HL-60 (cell line): ENCODE results near the gene CRB1.
"Not testable (repeated sequence)": the region's sequence is repeated elsewhere in the genome, so short reads cannot be mapped to it uniquely, and the experiment has no call there.

Experiments
- DNase-seq, 2 experiments: peaks; one replicate each; pipeline ENCODE4 v3.0.0-alpha.2; 2010 to 2020; ENCODE audit warnings: low read depth in 1 of 2, low spot score in 1 of 2
- H3K27ac ChIP-seq: fragments of 250-450 bp; sonication (Bioruptor Pico); replicated peaks from 2 replicates; pipeline ENCODE4 v1.5.1; 2020; ENCODE audit warnings: mild to moderate bottlenecking, moderate library complexity
- H3K27me3 ChIP-seq: fragments of 250-450 bp; sonication (Bioruptor Pico); 2 replicates; pipeline ENCODE4 v1.5.1; 2021; ENCODE audit warnings: mild to moderate bottlenecking, moderate library complexity; ENCODE audit not compliant: insufficient read depth, poor library complexity, severe bottlenecking
- H3K4me3 ChIP-seq: replicated peaks from 2 replicates; pipeline ENCODE4 v1.5.1; 2011; ENCODE audit warnings: mild to moderate bottlenecking, control low read depth, low read length; ENCODE audit not compliant: insufficient read depth
- GABPA ChIP-seq: IDR thresholded peaks from 2 replicates; pipeline ENCODE4 v1.6.1; 2012; ENCODE audit warnings: low read depth
- POLR2AphosphoS5 ChIP-seq: IDR thresholded peaks from 2 replicates; pipeline ENCODE4 v1.6.1; 2012; ENCODE audit warnings: low read depth
- SPI1 ChIP-seq: IDR thresholded peaks from 2 replicates; pipeline ENCODE4 v1.6.1; 2012; ENCODE audit warnings: low read depth, mild to moderate bottlenecking, borderline replicate concordance
- TF ChIP-seq, protein P1 (sequence below): IDR thresholded peaks from one replicate; pipeline ENCODE4 v1.5.1; 2011; ENCODE audit warnings: low read length, control low read depth, inconsistent platforms; ENCODE audit not compliant: insufficient read depth
- TF ChIP-seq, protein P2 (sequence below): IDR thresholded peaks from 2 replicates; pipeline ENCODE4 v1.6.1; 2012; ENCODE audit warnings: low read depth; ENCODE audit not compliant: insufficient replicate concordance

CRB1 gene

DNA sequence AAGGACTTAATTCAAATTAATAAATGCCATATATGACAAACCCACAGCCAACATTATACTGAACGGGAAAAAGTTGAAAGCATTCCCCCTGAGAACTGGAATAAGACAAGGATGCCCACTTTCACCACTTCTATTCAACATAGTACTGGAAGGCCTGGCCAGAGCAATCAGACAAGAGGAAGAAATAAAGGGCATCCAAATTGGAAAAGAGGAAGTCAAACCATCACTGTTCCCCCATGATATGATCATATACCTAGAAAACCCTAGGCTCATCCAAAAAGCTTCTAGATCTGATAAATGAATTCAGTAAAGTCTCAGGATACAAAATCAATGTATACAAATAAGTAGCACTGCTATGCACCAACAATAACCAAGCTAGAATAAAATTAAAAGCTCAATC, 223.5 kb downstream of the CRB1 start:
- H3K27ac ChIP-seq, DNase-seq, H3K4me3 ChIP-seq, H3K27me3 ChIP-seq: not testable (repeated sequence)
- TF ChIP-seq SPI1 = peak; percentile 64

DNA sequence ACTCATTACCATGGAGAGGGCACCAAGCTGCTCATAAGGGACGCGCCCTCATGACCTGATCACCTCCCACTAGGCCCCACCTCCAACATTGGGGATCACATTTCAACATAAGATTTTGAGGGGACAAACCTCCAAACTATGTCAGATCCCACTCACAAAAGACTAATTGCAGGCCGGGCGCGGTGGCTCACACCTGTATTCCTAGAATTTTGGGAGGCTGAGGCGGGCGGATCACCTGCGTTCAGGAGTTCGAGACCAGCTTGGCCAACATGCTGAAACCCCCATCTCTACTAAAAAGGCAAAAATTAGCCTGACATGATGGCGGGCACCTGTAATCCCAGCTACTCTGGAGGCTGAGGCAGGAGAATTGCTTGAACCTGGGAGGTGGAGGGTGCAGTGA, 228.7 kb downstream of the CRB1 start:
- DNase-seq = no peak
- TF ChIP-seq, protein P1, sequence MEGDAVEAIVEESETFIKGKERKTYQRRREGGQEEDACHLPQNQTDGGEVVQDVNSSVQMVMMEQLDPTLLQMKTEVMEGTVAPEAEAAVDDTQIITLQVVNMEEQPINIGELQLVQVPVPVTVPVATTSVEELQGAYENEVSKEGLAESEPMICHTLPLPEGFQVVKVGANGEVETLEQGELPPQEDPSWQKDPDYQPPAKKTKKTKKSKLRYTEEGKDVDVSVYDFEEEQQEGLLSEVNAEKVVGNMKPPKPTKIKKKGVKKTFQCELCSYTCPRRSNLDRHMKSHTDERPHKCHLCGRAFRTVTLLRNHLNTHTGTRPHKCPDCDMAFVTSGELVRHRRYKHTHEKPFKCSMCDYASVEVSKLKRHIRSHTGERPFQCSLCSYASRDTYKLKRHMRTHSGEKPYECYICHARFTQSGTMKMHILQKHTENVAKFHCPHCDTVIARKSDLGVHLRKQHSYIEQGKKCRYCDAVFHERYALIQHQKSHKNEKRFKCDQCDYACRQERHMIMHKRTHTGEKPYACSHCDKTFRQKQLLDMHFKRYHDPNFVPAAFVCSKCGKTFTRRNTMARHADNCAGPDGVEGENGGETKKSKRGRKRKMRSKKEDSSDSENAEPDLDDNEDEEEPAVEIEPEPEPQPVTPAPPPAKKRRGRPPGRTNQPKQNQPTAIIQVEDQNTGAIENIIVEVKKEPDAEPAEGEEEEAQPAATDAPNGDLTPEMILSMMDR = no peak
- no peak for TF ChIP-seq GABPA
- TF ChIP-seq, protein P2, sequence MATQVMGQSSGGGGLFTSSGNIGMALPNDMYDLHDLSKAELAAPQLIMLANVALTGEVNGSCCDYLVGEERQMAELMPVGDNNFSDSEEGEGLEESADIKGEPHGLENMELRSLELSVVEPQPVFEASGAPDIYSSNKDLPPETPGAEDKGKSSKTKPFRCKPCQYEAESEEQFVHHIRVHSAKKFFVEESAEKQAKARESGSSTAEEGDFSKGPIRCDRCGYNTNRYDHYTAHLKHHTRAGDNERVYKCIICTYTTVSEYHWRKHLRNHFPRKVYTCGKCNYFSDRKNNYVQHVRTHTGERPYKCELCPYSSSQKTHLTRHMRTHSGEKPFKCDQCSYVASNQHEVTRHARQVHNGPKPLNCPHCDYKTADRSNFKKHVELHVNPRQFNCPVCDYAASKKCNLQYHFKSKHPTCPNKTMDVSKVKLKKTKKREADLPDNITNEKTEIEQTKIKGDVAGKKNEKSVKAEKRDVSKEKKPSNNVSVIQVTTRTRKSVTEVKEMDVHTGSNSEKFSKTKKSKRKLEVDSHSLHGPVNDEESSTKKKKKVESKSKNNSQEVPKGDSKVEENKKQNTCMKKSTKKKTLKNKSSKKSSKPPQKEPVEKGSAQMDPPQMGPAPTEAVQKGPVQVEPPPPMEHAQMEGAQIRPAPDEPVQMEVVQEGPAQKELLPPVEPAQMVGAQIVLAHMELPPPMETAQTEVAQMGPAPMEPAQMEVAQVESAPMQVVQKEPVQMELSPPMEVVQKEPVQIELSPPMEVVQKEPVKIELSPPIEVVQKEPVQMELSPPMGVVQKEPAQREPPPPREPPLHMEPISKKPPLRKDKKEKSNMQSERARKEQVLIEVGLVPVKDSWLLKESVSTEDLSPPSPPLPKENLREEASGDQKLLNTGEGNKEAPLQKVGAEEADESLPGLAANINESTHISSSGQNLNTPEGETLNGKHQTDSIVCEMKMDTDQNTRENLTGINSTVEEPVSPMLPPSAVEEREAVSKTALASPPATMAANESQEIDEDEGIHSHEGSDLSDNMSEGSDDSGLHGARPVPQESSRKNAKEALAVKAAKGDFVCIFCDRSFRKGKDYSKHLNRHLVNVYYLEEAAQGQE = no peak
- no peak for TF ChIP-seq POLR2AphosphoS5
- TF ChIP-seq SPI1 = no peak
- H3K27ac ChIP-seq = no peak overlapping the region
- H3K27me3 ChIP-seq = no peaks in the 10 kb centered on the region
- no peak overlapping the region for H3K4me3 ChIP-seq

DNA sequence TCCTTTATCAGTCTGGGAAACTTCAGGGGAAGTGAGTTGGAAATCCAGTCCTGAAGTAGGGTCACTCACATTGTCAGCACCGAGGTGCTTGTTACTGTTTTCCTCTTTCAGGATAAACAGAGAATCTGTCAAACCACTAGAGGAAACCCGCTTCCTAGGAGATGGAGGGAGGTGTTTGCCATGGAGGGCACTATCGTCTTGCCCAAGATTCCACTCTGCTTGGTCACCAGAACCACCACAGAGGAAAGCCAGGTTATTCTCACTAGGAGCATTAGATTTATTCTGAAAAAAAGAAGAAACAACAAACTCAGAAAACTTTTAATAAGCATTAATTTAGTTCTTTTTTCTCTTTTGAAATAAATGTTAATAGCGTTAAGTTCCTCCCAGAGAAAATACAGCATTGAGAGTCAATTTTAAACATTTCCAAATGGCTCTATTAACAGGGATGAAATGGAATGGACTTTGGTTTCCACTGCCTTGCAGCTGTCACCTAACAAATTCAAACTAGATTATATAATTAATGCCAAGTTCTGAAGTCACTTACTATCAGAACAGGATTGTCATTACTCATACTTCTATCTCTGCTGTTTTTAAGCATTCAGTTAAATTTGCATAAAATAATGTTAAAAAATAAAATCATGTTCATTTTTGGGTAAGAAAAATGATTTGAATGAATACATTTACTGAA, 242.8 kb downstream of the CRB1 start:
- Histone ChIP-seq H3K27me3 (no peaks in the 10 kb centered on the region), H3K27ac (no peak overlapping the region), H3K4me3 (no peak overlapping the region)
- DNase-seq = no peak
- TF ChIP-seq SPI1 = no peak
- TF ChIP-seq, protein P1 = no peak
- TF ChIP-seq, protein P2 = no peak
- no peak for TF ChIP-seq GABPA
- TF ChIP-seq POLR2AphosphoS5 = no peak

DNA sequence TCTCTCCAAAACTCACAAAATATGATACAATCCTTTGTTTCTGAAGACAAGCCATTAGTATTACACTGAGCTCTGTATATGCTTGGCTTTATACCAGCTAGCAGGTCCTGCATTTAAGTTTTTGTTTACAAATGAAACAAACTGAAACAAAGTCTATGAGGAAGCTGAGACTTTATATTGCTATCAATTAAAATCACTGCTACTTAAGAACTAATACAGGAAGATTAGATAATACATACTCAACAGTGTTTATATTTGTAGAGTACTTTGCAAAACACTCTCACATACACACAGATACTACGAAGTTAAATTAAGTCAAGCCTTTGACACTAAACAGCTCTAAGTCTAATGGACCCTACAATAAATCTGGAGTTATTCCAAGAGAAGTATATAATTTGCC, 247.4 kb downstream of the CRB1 start:
- TF ChIP-seq, protein P1 = no peak
- TF ChIP-seq, protein P2 = no peak
- TF ChIP-seq SPI1 = no peak
- no peak for TF ChIP-seq POLR2AphosphoS5
- TF ChIP-seq GABPA = no peak
- no peak for DNase-seq
- no peak overlapping the region for H3K4me3 ChIP-seq
- no peaks in the 10 kb centered on the region for H3K27me3 ChIP-seq
- H3K27ac ChIP-seq = no peak overlapping the region
